GM18858 (cell line): ENCODE measurements around the gene FRMD1.

ENCODE experiments used
- ATAC-seq: cut with Tn5 transposase; IDR thresholded peaks from one replicate; pipeline ENCODE4 v1.9.1; 2021; ENCODE audit not compliant: unreplicated experiment

Gene FRMD1

DNA sequence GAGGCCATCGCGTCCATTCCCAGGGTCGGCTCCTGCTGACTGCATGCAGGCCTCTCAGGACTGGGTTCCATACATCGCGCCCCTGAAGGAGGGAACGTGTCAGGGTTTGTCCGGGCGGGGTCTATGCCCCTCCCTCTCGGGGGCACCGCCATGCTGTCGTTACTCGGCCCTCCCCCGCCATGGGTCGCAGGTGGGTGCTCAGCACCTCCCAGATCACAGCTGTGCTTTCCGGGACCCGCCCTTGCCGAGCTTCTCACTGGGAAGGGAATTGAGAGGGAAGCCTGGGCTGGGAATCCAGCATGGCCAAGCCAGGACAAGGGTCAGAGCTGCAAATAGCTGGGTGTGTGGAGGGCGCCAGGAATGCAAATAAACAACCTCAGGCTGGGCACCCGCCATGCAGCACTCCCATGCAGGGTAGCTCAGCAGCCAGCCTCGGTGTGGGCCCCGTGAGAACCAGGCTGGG is at the start of gene FRMD1:
TSS of gene FRMD1 (minus strand) at position 270 of the 463 bp plus-strand sequence. CDS start at position 152, 118 bp downstream.
- ATAC-seq = no peak

DNA sequence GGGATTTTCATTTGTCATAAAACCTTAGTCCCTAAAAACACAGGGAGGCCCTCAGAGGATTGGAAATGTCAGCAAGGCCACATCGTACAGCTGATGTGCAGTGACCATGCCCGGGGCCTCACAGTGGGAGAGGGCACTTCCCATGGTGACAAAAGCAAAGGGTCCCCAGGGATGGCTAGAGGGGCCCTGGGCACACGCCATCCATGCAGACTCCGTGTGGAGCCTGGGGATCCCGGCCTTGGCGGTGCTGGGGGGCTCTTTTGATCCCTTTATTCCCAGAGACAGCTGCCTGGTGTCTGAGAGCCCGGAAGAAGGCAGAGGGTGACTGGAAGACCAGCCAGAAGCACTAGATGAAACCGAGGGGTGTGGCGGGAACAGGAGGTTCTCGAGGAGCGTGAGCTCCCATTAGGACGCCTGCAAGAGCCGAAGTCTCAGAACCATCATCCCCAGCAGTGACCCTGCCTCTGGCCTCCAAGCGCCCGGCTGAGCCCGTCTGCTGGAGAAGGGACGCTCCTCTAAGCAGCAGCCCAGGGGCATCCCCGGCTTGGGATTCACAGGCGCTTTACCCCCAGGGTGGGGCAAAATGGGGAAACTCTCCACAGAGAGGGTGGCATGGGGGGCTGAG is 49.1 kb upstream of the FRMD1 start:
- no peak for ATAC-seq

- ATAC-seq = no peak
These were observed 48.4 kb upstream of the FRMD1 start for GRCh38 chr6:168127384-168127868.

GRCh38 chr6:168126566-168127383 is 47.8 kb upstream of the FRMD1 start:
- no peak for ATAC-seq

DNA sequence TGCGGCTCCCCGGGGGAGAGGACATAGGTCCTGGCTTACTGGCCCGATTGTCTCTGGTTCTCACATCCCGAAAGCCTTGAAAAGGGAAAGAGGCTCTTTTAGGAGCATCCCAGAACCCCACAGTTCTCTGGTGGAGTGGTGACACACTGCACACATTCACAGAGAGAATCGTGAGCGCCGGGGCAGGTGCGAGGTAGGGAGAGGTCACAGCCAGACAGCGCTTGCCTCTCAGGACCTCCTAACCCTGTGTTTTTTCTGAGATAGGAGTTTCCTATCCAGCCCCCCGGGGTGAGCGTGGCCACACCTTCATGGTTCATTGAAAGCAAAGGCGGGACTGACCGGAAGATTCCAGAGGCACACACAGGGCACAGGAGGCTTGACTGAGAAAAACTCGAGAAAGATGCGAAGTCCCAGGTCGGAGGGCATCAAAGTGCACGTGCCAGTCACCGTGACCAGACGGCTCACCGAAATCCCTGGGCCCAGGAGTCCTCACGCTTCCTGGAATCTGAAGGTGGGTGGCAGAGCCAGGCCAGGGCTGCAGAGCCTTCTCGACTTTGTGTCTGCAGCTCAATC is 46.5 kb upstream of the FRMD1 start:
- no peak for ATAC-seq

- no peak for ATAC-seq
These were observed 45.9 kb upstream of the FRMD1 start for GRCh38 chr6:168124921-168125320.

GRCh38 chr6:168124158-168124557 is 45.1 kb upstream of the FRMD1 start:
- no peak for ATAC-seq

DNA sequence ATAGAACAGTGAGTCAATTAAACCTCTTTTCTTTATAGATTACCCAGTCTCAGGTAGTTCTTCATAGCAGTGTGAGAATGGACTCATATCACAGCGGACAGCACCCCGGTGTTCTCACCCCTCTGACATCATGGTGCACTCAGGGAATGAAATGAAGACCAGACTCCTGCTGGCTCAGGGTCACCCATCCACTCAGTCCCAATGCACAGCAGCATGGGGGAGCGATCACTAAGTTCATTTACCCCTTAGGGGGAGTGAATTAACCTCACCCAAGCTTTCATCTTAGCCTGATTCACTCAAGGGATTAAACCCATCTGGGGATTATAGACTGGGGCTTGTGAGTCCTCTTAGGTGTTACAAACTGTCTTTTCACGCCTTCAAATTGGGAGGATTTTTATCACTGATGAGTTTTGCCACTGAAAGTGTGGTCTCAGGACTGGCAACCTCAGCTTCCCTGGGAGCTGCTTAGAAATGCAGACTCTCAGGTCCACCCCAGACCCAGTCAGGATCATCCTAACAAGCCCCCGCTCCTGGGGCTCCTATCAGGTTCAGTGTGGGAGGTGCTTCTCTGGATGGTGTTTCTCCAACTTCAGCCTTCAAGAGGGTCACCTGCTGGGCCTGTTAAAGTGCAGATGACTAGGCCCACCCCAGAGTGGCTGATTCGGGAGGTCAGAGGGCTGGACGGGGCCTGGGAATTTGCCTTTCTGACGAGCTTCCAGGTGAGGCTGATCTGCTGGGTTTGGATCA is 44.3 kb upstream of the FRMD1 start:
- ATAC-seq = no peak

DNA sequence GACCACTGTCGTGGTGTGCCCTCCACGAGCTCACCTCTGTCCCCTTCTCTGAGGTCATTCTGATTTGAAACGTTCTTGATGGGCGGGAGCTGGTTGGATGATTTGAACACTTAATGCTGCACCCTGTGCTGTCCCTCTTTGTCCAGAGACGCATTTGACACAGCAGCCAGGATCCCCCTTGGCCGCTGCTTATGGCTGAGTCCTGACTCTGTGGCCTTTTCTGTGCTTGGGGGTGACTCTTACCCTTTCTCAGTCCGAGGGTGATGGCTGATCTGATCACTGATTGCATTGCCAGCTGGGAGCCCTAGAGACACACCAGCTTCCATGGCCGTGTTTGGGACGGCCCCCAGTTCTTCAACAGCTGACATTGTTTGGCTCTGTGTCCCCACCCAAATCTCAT is 43.5 kb upstream of the FRMD1 start:
- ATAC-seq = no peak

GRCh38 chr6:168122011-168122410 is 43.0 kb upstream of the FRMD1 start:
- no peak for ATAC-seq

DNA sequence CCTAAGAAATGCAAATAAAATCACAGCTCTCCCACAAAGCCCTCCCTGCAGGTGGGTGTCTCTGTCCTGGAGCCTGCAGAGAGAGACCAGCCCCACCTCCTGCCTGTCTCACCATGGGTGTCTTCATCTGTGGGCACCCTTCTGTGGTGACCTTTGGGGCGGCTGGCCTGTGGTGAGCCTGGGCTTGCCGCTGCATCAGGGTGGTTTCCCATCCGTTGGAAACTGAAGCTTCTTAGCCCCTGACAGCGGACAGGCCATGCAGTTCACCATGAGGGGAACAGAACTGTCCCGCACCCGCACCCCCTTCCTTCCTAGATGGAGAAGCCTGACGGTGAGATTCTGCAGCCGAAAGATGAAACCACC is 42.3 kb upstream of the FRMD1 start:
- ATAC-seq = no peak

DNA sequence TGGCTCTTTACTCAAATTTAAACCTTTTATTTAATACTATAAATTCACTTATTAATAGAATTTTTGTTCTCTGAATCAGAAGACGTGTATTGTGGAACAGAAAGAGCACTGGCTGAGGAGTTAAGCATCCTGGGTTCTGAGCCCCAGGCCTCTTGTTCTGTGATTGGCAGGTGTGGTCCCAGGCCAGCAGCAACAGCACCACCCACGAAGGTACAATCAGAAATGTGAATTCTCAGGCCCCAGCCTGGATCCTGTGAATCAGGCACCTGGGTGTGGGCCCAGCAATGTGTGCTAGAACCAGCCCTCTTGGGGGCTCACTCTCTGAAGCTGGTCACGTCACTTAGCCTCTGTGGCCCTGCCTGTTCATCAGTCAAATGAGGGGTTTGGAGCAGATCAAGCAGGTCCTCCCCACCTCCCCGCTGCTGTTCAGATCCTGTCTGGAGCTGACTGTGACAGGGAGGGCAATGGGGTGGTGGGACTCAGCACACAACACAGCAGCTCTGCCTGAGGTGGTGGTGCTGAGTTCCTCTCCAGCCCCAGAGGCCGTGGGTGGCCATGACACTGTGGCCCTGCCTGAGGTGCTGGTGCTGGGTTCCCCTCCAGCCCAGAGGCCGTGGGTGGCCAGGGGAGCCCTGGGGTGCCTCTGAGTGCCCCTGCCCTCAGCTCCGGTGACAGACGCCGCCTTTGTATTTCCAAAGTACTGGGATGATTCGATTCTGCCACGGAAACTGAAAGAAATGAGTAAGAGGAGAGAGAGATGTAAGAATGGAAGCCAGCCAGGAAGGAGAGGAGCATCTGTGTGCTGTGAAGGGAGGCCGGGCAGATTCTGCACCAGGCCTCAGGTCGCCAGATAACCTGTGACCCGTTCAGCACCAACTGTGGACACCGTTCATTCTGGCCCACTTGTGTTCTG is 41.6 kb upstream of the FRMD1 start:
- no peak for ATAC-seq

DNA sequence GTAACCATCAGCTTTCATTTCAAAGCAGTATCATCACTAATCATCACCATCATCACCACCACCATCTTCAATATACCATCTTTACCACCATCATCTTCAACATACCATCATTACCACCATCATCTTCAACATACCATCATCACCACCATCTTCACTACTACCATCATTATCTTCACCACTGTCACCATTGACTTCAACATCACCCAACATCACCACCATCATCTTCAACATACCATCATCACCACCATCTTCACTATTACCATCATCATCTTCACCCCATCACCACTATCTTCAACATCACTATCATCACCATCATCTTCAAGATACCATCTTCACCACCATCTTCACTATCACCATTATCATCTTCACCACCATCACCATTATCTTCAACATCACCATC is 40.5 kb upstream of the FRMD1 start:
- no peak for ATAC-seq

- ATAC-seq = no peak
These were observed 39.9 kb upstream of the FRMD1 start for GRCh38 chr6:168118935-168119334.

DNA sequence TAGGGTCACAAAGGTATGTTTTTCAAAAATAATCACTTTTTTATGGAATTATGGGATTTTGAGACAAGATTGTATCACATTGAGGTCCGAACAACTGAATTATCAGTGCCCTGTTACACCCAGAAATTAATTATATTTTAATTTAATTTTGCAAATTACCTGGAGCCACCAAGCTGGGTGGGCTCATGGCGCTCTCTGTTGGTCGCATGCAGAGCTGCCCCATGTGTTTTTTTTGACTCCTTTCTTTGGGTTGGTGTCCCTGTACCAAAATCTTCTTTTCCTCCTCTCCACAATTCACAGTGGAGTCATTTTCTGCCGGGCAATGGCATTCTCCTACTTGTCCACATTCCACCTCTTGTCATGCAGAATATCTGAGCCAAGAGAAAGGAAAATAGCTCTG is 38.9 kb upstream of the FRMD1 start:
- ATAC-seq = no peak

GRCh38 chr6:168116975-168117899 is 38.2 kb upstream of the FRMD1 start:
- no peak for ATAC-seq

GRCh38 chr6:168116438-168116974 is 37.5 kb upstream of the FRMD1 start:
- no peak for ATAC-seq

DNA sequence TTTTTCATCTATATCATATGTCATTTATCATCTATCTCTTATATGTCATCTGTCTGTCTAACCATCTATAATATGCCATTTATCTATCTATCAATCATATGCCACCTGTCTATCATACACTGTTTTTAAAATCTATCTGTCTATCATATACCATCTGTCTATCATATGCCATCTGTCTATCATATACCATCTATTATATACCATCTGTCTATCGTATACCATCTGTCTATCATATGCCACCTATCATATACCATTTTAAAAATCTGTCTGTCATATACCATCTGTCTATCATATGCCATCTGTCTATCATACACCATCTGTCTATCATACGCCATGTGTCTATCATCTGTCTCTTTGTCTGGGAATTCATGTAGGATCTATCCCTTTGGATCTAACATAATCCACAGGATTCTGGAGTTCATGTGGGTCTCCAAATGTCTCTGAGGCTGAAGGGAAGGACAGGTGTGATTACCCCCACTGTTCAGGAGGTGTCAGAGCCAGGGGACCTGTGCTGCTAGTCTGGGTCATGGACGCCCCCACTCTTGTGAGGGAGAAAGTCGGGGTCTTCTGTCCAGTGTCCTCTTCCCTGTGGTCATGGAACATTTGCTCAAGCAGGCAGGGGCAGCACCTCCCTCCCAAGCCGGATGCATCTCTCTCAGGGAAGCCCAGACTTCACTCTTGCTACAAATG is 36.9 kb upstream of the FRMD1 start:
- no peak for ATAC-seq
